Astrocyte of the cerebellum (primary cell): ENCODE results near the gene RABAC1.
A peak's percentile ranks its signal among the peaks of the same experiment; 100 is the strongest.
"Not testable (repeated sequence)": the region's sequence is repeated elsewhere in the genome, so short reads cannot be mapped to it uniquely, and the experiment has no call there.

Experiments used
- DNase-seq: peaks from one replicate; pipeline ENCODE4 v3.0.0-alpha.2; 2011; ENCODE audit warnings: low read depth
- H3K4me3 ChIP-seq: 2 replicates; pipeline ENCODE4 v1.5.1; 2011; ENCODE audit warnings: mild to moderate bottlenecking, low read depth, low read length, moderate library complexity
- CTCF ChIP-seq: IDR thresholded peaks from 2 replicates; pipeline ENCODE4 v1.5.1; 2012; ENCODE audit warnings: low read length, low read depth, moderate library complexity, mild to moderate bottlenecking; ENCODE audit errors: missing control alignments
- in situ Hi-C: cut with HindIII; loops from 2 replicates; pipeline ENCODE4 v1.10.0; 2017; ENCODE audit warnings: low sequenced_read_pairs

RABAC1 gene

GRCh38 chr19:41947091-41947490 is 12.0 kb downstream of the RABAC1 start:
- no peak for TF ChIP-seq CTCF
- H3K4me3 ChIP-seq, result no peak overlapping the region
- in situ Hi-C loops, result no loop called here
- DNase-seq, result no peak

- TF ChIP-seq CTCF, result no peak
- DNase-seq, result no peak
- in situ Hi-C loops, result no loop called here
- no peak overlapping the region for H3K4me3 ChIP-seq
Observed at GRCh38 chr19:41945135-41945766, 13.9 kb downstream of the RABAC1 start.

GRCh38 chr19:41944336-41944735 is 14.8 kb downstream of the RABAC1 start:
- TF ChIP-seq CTCF, result no peak
- DNase-seq, result no peak
- in situ Hi-C loops, result no loop called here
- H3K4me3 ChIP-seq, result no peak overlapping the region

- TF ChIP-seq CTCF, result no peak
- in situ Hi-C loops, result no loop called here
- DNase-seq, result no peak
- H3K4me3 ChIP-seq, result no peak overlapping the region
Observed at GRCh38 chr19:41941410-41942202, 17.5 kb downstream of the RABAC1 start.

GRCh38 chr19:41940731-41941409 is 18.3 kb downstream of the RABAC1 start:
- peak overlapping the region; percentile 42 for H3K4me3 ChIP-seq
- no peak for TF ChIP-seq CTCF
- DNase-seq, result no peak
- in situ Hi-C loops, result no loop called here

DNA sequence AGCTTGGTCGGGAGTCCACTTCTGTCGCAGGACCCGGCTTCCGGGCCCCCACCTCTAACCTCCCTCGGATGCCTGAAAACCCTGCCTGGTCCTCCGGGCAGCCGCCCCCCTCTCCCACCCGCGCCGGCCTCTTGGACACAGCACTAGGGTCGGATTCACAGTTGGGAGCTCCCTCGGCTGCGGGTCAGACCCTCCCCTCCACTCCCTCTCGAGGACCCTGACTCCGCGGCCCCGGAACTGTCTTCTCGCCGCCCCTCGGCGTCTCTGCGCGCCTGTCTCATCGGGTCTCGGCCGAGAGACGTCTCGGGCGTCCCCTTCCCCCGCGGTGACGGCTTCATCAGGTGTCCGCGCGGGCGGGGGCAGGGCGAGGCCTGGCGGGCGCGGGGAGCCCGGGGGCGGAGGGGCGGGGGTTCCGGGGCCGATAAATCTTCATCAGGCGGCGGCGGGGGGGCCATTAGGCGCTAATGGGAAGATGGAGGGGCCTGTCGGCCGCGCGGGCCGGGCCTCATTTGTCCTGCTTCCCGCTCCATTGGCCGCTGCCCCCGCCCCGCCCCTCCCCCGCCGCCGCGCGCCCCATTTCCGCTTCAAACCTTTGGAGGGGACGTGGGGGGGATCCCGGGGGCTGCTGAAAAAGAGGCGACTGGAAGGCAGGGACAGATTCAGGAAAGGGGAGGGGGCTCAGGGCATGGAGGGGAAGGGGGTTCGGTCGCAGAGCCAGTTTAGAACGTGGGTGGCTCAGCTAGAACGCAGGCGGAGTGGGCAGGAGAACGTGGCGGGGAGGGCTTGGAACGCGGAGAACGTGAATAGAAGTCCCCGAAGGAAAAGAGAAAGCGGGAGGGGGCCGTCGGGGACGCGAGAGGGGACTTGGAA is 19.0 kb downstream of the RABAC1 start:
- no peak for DNase-seq
- in situ Hi-C loops, result no loop called here
- peak overlapping the region; percentile 42 for H3K4me3 ChIP-seq

DNA sequence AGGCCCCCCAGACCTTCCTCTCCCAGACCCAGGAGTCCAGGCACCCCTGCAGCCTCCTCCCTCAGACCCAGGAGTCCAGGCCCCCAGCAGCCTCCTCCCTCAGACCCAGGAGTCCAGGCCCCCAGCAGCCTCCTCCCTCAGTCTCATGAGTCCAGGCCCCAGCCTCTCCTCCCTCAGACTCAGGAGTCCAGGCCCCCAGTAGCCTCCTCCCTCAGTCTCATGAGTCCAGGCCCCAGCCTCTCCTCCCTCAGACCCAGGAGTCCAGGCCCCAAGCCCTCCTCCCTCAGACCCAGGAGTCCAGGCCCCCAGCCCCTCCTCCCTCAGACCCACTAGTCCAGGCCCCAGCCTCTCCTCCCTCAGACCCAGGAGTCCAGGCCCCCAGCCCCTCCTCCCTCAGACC is 19.9 kb downstream of the RABAC1 start:
- in situ Hi-C loops, DNase-seq, H3K4me3 ChIP-seq: not testable (repeated sequence)

More for the DNA sequence above, 19.0 kb downstream of the RABAC1 start:
- TF ChIP-seq CTCF, result no peak
